ENCODE measurements around the gene CCNK.

The CCNK gene

GRCh38 chr14:99535448-99535847, 54.2 kb downstream of the CCNK start:
- no peak for DNase-seq (ENCODE audit: low read depth, low spot score)

- no peak for DNase-seq (ENCODE audit: low read depth, low spot score)
Measured at GRCh38 chr14:99535908-99536778, 54.9 kb downstream of the CCNK start.

- DNase-seq (ENCODE audit: low read depth, low spot score), result no peak
Measured at GRCh38 chr14:99537399-99537798, 56.2 kb downstream of the CCNK start.

GRCh38 chr14:99538275-99538674, 57.1 kb downstream of the CCNK start:
- DNase-seq (ENCODE audit: low read depth, low spot score), result no peak

GRCh38 chr14:99538733-99539132, 57.5 kb downstream of the CCNK start:
- DNase-seq (ENCODE audit: low read depth, low spot score), result no peak

GRCh38 chr14:99539491-99539890, 58.3 kb downstream of the CCNK start:
- no peak for DNase-seq (ENCODE audit: low read depth, low spot score)

GRCh38 chr14:99540196-99541032, 59.2 kb downstream of the CCNK start:
- no peak for DNase-seq (ENCODE audit: low read depth, low spot score)

GRCh38 chr14:99541211-99541610, 60.0 kb downstream of the CCNK start:
- DNase-seq (ENCODE audit: low read depth, low spot score), result no peak

GRCh38 chr14:99541677-99542470, 60.7 kb downstream of the CCNK start:
- DNase-seq (ENCODE audit: low read depth, low spot score), result no peak

GRCh38 chr14:99542566-99542965, 61.4 kb downstream of the CCNK start:
- no peak for DNase-seq (ENCODE audit: low read depth, low spot score)

- no peak for DNase-seq (ENCODE audit: low read depth, low spot score)
Measured at GRCh38 chr14:99543370-99543769, 62.2 kb downstream of the CCNK start.

- no peak for DNase-seq (ENCODE audit: low read depth, low spot score)
Measured at GRCh38 chr14:99543985-99544384, 62.8 kb downstream of the CCNK start.

GRCh38 chr14:99544991-99545390, 63.8 kb downstream of the CCNK start:
- no peak for DNase-seq (ENCODE audit: low read depth, low spot score)

GRCh38 chr14:99545586-99545985, 64.4 kb downstream of the CCNK start:
- DNase-seq (ENCODE audit: low read depth, low spot score), result no peak

GRCh38 chr14:99546234-99546879, 65.1 kb downstream of the CCNK start:
- no peak for DNase-seq (ENCODE audit: low read depth, low spot score)

GRCh38 chr14:99548255-99548654, 67.0 kb downstream of the CCNK start:
- no peak for DNase-seq (ENCODE audit: low read depth, low spot score)

- no peak for DNase-seq (ENCODE audit: low read depth, low spot score)
Measured at GRCh38 chr14:99548871-99549515, 67.8 kb downstream of the CCNK start.

- DNase-seq (ENCODE audit: low read depth, low spot score), result no peak
Measured at GRCh38 chr14:99549684-99550083, 68.5 kb downstream of the CCNK start.

- DNase-seq (ENCODE audit: low read depth, low spot score), result no peak
Measured at GRCh38 chr14:99550387-99550992, 69.3 kb downstream of the CCNK start.

Data from activated naive CD8-positive, alpha-beta T cell treated with anti-CD3 and anti-CD28 coated beads, Interleukin-2, amount 50 U/mL, for 16 hours (primary cell).